ENCODE data around the gene SUPT20H.

- TF ChIP-seq CTCF (conservative IDR thresholded peaks at IDR 0.05 in 1 of 2, IDR thresholded peaks at IDR 0.05 in 1 of 2; ENCODE audit: low read depth in 1 of 2, low read length in 2 of 2): no peak
- TF ChIP-seq EZH2 (IDR thresholded peaks at IDR 0.05; ENCODE audit: low read length, missing control alignments): no peak
Observed at GRCh38 chr13:37046062-37046461, 13.4 kb downstream of the SUPT20H start.

Data from fibroblast of lung (primary cell).